Cardiac muscle cell (in vitro differentiated cells and primary cell): ENCODE results near the gene ABCC11. TPM values are rescaled to one million over a fixed set of nuclear protein-coding genes. Genes with fewer than 3 reads are reported as not detected.

Source experiments
- DNase-seq, 2 donors: peaks; one replicate each; pipeline versions ENCODE4 v3.0.0 to v3.0.0-alpha.2; 2010 to 2017; ENCODE audit warnings: low read depth in 1 of 2, low spot score in 1 of 2
- H3K27ac ChIP-seq: fragments of 200-600 bp; sonication (generic); 2 replicates; pipeline ENCODE4 v1.5.1; 2016
- H3K27me3 ChIP-seq: fragments of 200-600 bp; sonication (generic); 2 replicates; pipeline ENCODE4 v1.6.0; 2016; ENCODE audit warnings: control low read depth
- H3K36me3 ChIP-seq: fragments of 200-600 bp; sonication (generic); 2 replicates; pipeline ENCODE4 v1.5.1; 2016; ENCODE audit warnings: control low read depth
- H3K4me1 ChIP-seq: fragments of 200-600 bp; sonication (generic); 2 replicates; pipeline ENCODE4 v1.8.1; 2017; ENCODE audit warnings: low read depth, mild to moderate bottlenecking, mixed run types
- H3K4me3 ChIP-seq: fragments of 200-600 bp; sonication (generic); 2 replicates; pipeline ENCODE4 v1.5.1; 2016; ENCODE audit warnings: mild to moderate bottlenecking
- H3K9me3 ChIP-seq: fragments of 200-600 bp; sonication (generic); 2 replicates; pipeline ENCODE4 v1.5.1; 2017; ENCODE audit warnings: low read depth, mild to moderate bottlenecking, control low read depth
- CTCF ChIP-seq: IDR thresholded peaks from 2 replicates; pipeline ENCODE4 v1.5.1; 2012; ENCODE audit warnings: low read depth, mild to moderate bottlenecking, low read length
- polyA plus RNA-seq: library from polyadenylated mRNA; unstranded; fragments of >200 nt; fragmentation: Nextera tagmentation; extraction: Ambion mirVana; gene quantifications from 2 replicates; pipeline ENCODE4 v1.2.1, GENCODE V29; 2016
- total RNA-seq: library from RNA; depleted of rRNA; stranded (reverse); fragments of >200 nt; gene quantifications from 2 replicates; pipeline ENCODE4 v1.2.3, GENCODE V29; 2016

The ABCC11 gene
- total and polyA plus RNA-seq, 2 experiments from 2014 or later = 0.05 to 0.18 TPM

- no peaks in the 10 kb centered on the region for H3K27me3 ChIP-seq
- H3K9me3 ChIP-seq = no peaks in the 10 kb centered on the region
- TF ChIP-seq CTCF = no peak
- peak in 1 of 2 donors; percentile 7 for DNase-seq
- H3K4me1 ChIP-seq = peaks cover 9% of the 10 kb centered on the region
- no peak overlapping the region for H3K4me3 ChIP-seq
- H3K36me3 ChIP-seq = no peaks in the 10 kb centered on the region
- no peak overlapping the region for H3K27ac ChIP-seq
Measured at GRCh38 chr16:48235556-48236136, 11.7 kb downstream of the ABCC11 start.

DNA sequence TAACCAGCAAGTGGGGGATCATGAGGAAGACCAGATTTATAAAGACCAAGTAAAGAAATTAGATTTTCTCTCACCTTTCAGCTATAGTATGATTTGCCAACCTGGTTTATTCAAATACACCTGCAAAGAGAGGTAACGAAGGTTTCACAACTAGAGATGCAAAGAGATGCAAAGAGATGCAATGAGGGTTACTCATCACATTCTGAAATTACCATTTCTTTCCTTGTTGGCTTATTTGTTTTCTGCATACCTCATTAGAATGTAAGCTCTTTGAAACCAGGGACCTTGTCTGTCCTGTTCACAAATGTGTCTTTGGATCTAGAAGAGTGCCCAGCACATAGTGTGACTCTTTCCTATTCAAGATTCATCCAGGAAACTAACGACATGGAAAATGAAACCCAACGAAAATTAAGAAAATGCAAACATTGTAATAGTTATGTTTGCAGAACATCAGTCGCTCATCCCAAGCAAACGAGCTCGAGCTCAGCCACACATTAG lies 12.2 kb downstream of the ABCC11 start:
- TF ChIP-seq CTCF = no peak
- no peak for DNase-seq
- H3K9me3 ChIP-seq = no peaks in the 10 kb centered on the region
- H3K27ac ChIP-seq = no peak overlapping the region
- H3K4me3 ChIP-seq = no peak overlapping the region
- peaks cover 9% of the 10 kb centered on the region for H3K4me1 ChIP-seq
- no peaks in the 10 kb centered on the region for H3K27me3 ChIP-seq
- H3K36me3 ChIP-seq = no peaks in the 10 kb centered on the region

DNA sequence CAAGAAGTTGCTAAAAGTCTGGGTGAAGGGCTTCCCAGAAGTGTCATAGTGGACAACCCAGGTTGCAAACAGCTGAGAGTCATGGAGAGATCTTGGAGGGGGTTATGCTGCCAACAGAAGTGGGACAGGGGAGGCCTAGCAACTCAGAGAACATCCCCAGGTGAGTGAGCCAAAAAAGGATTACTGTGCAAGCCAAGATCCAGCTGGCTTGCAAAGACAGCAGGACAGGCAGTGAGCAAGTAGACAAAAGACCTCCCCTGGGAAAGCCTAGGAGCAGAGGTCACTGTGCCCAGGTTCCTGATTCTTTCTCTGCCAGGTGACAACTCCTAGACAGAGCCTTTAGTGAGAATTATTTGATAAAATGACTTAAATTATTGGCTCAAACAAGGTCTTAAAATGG lies 12.7 kb downstream of the ABCC11 start:
- H3K27ac ChIP-seq = no peak overlapping the region
- no peaks in the 10 kb centered on the region for H3K27me3 ChIP-seq
- H3K4me3 ChIP-seq = no peak overlapping the region
- peaks cover 9% of the 10 kb centered on the region for H3K4me1 ChIP-seq
- TF ChIP-seq CTCF = no peak
- H3K9me3 ChIP-seq = no peaks in the 10 kb centered on the region
- no peaks in the 10 kb centered on the region for H3K36me3 ChIP-seq
- DNase-seq = no peak

- TF ChIP-seq CTCF = no peak
- DNase-seq = no peak
- no peak overlapping the region for H3K27ac ChIP-seq
- H3K4me1 ChIP-seq = peaks cover 9% of the 10 kb centered on the region
- no peak overlapping the region for H3K4me3 ChIP-seq
- H3K36me3 ChIP-seq = no peaks in the 10 kb centered on the region
- no peaks in the 10 kb centered on the region for H3K27me3 ChIP-seq
- H3K9me3 ChIP-seq = no peaks in the 10 kb centered on the region
Measured at GRCh38 chr16:48232493-48233040, 14.8 kb downstream of the ABCC11 start.

DNA sequence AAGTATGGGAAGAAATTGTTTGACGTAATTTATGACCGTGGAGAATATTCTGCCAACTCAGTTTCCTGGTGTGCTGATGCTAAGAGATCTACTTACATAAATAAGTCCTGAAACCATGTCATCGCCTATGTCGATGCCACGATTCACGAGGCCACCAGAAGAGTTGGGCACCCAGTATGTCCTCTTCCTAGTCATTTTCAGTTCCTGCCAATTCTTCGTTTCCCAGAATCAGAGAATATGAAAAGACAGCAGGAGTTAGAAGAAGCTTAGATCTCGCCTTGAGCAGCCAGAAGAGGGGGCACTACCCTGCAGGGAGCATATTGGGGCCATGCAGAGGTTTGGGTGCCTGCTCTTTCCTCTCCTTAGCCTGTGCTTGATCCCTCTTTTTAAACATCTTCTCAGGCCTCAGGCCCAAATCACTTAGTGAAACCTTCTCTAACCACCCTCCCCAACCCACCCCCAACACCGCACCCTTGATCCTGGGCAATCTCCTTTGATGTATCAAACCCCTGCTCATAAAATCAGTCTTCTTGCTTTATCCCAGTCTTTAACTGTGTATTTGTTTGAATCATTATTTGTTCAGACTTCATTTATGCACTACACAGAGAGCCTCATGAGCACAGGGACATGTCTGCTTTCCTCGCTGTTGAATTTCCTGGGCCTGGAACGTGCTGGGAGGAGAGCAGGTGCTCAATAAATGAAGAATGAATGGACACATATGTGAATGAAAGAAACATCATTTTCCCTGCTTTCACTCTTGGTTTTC lies 15.4 kb downstream of the ABCC11 start:
- DNase-seq = peak; percentile 57 to 68
- no peaks in the 10 kb centered on the region for H3K36me3 ChIP-seq
- peaks cover 4% of the 10 kb centered on the region for H3K4me1 ChIP-seq
- no peak overlapping the region for H3K27ac ChIP-seq
- peak; percentile 74 for TF ChIP-seq CTCF
- no peaks in the 10 kb centered on the region for H3K9me3 ChIP-seq
- H3K4me3 ChIP-seq = no peak overlapping the region
- no peaks in the 10 kb centered on the region for H3K27me3 ChIP-seq
